ENCODE measurements around the gene CTSL.
"Not testable (repeated sequence)": the region's sequence is repeated elsewhere in the genome, so short reads cannot be mapped to it uniquely, and the experiment has no call there.

The CTSL gene

DNA sequence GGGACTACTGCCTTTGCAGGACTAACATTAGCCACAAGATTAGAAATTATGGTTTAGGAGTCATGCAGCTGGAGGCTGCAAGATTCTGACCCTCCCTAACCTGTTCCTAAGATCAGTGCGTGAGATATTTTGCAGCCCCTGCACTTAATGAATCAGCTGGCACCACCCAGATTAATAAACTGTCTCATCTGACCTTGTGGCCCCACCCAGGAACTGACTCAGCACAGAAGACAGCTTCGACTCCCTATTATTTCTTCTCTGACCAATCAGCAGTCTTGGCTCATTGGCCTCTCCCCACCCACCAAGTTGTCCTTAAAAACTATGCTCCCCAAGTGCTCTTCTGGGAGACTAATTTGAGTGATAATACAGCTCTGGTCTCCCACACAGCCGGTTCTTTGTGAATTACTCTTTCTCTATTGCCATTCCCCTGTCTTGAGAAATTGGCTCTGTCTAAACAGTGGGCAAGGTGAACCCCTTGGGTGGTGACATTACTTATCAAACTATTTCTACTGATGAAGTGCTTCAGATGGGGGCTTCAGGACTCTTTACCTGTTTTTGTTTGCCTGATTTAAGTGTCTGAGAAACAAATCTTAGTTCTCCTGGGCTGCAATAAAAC is 17.0 kb downstream of the CTSL start:
- no peak for TF ChIP-seq POLR2A (IDR thresholded peaks at IDR 0.05; ENCODE audit: low read depth, low read length)
- FAIRE-seq (no peak), DNase-seq (ENCODE audit: insufficient read length, low spot score) (no peak)

DNA sequence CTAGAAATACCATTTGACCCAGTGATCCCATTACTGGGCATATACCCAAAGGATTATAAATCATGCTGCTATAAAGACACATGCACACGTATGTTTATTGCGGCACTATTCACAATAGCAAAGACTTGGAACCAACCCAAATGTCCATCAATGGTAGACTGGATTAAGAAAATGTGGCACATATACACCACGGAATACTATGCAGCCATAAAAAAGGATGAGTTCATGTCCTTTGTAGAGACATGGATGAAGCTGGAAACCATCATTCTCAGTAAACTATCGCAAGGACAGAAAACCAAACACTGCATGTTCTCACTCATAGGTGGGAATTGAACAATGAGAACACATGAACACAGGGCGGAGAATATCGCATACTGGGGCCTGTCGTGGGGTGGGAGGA is 18.3 kb downstream of the CTSL start:
- DNase-seq (ENCODE audit: insufficient read length, low spot score); FAIRE-seq: not testable (repeated sequence)

DNA sequence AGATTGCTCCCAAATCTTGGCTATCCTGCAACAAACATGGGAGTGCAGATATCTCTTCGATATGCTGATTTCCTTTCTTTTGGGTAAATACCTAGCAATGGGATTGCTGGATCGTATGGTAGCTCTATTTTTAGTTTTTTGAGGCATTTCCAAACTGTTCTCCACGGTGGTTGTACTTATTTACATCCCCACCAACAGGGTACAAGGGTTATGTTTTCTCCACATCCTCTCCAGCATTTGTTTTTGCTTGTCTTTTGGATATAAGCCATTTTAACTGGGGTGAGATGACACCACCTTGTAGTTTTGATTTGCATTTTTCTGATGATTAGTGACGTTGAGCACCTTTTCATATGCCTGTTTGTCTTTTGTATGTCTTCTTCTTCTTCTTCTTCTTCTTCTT is 20.3 kb downstream of the CTSL start:
- no peak for FAIRE-seq
- no peak for TF ChIP-seq POLR2A (IDR thresholded peaks at IDR 0.05; ENCODE audit: low read depth, low read length)

DNA sequence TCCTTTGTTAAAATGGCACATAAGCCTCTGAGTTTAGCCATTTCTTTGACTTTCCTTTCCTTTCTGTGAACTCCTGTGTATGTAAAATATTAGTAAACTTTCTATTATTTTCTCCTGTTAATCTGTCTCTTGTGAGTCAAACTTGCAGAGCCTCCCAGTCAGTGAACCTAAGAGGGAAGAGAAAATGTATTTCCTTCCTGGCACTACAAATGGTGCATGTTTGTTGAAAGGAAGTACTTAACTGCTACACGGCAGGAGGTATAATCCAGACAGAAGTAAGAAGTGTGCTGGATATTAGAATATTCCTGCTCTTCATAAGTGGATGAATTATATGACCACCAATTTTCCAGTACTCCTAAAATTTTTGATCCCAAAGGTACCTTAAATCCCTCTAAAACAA is 23.0 kb downstream of the CTSL start:
- DNase-seq (ENCODE audit: insufficient read length, low spot score) (no peak), FAIRE-seq (no peak)
- TF ChIP-seq POLR2A (IDR thresholded peaks at IDR 0.05; ENCODE audit: low read depth, low read length): no peak

More for the DNA sequence above, 20.3 kb downstream of the CTSL start:
- DNase-seq (ENCODE audit: insufficient read length, low spot score): no peak

DNA sequence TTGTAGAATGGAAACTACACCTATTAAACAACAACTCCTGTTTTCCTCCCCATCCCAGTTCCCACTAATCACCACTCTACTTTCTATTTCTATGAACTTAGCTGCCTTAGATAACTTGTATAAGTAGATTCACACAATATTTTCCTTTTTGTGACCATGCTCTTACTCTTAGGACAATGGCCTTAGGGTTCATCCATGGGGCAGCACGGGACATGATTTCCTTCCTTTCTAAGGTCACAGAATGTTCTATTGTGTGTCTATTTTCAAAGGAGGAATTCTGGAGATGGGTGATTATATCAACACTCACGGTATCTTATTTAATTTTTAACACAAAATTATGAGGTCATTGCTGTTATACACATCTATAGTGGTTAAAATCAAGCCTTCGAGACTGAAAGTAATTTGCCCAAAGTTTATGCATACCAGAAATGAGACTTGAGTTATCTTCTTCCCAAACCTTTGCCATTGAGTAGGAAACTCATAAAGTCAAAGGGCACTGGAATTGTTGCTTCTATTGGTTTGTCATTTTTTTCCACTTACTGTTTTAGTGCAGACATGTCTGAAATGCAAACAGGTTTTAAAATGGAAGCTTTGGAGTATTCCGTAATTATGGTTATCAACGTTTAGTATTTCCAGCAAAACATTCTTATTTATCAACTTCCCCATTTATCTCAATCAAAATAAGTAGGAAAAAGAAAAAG is 23.6 kb downstream of the CTSL start:
- no peak for TF ChIP-seq POLR2A (IDR thresholded peaks at IDR 0.05; ENCODE audit: low read depth, low read length)
- DNase-seq (ENCODE audit: insufficient read length, low spot score) (no peak), FAIRE-seq (no peak)

DNA sequence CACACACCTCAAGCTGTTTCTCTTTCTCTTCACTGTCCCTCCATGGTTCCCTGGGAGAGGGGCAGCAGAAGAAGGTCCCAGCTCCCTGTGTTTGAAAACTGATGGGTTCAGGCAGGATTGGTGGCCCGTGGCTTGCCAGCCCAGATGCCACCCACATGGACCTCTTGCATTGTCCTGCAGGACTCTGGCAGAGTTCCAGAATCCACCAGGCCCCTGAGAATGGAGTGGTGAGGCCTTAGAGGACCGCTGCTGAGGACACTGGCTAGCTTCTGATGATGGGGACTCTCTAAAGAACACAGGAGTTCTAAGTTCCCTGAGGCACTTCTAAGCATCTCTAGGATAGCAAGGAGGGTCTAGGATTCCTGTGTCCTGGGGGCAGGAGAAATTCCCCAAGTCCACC is 24.8 kb downstream of the CTSL start:
- no peak for FAIRE-seq
- DNase-seq (ENCODE audit: insufficient read length, low spot score): no peak
- no peak for TF ChIP-seq POLR2A (IDR thresholded peaks at IDR 0.05; ENCODE audit: low read depth, low read length)

DNA sequence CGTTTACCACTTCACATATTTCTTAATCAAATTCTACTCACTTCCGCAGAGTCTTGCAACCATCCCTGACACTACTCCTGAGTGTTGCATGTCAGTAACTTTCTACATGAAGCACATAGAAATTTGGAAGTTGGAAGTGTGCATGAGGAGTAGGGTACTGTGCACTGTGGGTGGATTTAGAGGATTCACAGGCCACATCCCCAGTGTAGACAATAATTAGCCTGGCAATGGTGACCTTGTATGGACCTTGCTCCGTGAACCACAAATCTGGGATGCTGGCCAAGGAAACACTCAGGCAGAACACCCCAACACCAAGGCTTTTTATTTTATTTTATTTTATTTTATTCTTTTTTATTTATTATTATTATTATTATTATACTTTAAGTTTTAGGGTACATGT is 25.5 kb downstream of the CTSL start:
- DNase-seq (ENCODE audit: insufficient read length, low spot score) (no peak), FAIRE-seq (no peak)
- no peak for TF ChIP-seq POLR2A (IDR thresholded peaks at IDR 0.05; ENCODE audit: low read depth, low read length)

DNA sequence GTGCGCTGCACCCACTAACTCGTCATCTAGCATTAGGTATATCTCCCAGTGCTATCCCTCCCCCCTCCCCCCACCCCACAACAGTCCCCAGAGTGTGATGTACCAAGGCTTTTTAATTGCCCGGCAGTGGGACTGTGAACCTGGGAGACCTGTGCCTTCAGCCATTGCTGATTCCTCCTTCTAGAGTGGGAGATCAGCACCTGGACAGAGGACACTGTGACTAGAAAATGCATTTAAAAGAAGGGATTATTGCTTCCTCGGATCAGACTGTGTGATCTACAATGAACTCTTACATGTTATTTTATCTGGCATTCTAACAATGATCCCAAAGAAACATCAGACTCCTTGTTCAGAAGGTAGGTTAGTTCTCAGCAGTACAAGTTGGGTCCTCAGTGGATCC is 25.9 kb downstream of the CTSL start:
- FAIRE-seq (no peak), DNase-seq (ENCODE audit: insufficient read length, low spot score) (no peak)
- no peak for TF ChIP-seq POLR2A (IDR thresholded peaks at IDR 0.05; ENCODE audit: low read depth, low read length)

DNA sequence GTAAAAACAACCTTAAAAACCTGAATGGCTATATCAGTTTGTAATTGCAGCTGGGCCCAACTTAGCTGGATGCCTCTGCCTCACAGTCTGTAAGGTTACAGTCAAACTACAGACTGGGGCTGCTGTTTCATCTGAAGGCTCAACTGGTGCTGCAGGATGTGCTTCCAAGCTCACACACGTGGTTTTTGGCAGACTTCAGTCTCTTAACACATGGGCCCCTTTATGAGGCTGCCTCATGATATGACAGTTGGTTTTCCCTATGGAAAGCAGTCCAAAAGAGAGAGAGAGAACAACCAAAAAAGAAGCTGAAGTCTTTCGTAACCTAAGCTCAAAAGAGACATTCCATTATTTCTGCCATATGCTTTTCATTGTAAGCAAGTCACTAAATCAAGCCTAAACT is 27.4 kb downstream of the CTSL start:
- FAIRE-seq (no peak), DNase-seq (ENCODE audit: insufficient read length, low spot score) (no peak)
- TF ChIP-seq POLR2A (IDR thresholded peaks at IDR 0.05; ENCODE audit: low read depth, low read length): no peak

DNA sequence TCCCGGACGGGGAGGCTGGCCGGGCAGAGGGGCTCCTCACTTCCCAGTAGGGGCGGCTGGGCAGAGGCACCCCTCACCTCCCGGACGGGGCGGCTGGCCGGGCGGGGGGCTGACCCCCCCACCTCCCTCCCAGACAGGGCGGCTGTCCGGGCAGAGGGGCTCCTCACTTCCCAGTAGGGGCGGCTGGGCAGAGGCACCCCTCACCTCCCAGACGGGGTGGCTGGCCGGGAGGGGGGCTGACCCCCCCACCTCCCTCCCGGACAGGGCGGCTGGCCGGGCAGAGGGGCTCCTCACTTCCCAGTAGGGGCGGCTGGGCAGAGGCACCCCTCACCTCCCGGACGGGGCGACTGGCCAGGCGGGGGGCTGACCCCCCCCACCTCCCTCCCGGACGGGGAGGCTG is 32.4 kb downstream of the CTSL start:
- FAIRE-seq; DNase-seq (ENCODE audit: insufficient read length, low spot score): not testable (repeated sequence)

DNA sequence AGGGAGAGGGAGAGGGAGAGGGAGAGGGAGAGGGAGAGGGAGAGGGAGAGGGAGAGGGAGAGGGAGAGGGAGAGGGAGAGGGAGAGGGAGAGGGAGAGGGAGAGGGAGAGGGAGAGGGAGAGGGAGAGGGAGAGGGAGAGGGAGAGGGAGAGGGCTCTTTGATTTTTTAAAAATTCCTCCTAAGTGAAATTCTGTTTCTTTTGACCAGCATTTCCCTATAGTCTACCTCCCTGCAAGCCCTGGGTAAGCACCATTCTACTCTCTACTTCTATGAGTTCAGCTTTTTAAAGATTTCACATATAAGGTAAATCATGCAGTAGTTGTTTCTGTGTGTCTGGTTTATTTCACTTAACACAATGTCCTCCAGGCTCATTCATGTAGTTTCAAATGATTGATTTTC is 34.1 kb downstream of the CTSL start:
- DNase-seq (ENCODE audit: insufficient read length, low spot score); FAIRE-seq: not testable (repeated sequence)

DNA sequence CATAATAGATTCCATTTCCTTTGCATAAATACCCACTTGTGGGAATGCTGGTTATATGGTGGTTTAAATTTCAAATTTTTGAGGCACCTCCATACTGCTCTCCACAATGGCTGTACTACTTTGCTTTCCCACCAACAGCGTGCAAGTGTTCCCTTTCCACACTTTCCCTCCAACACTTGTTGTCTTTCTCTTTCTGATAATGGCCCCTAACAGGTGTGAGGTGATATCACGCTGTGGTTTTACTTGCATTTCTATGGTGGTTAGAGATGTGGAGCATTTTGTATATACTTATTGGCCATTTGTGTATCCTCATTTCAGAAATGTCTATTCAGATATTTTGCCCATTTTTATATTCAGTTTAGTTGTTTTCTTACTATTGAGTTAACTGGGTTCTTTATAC is 34.6 kb downstream of the CTSL start:
- TF ChIP-seq POLR2A (IDR thresholded peaks at IDR 0.05; ENCODE audit: low read depth, low read length): no peak
- DNase-seq (ENCODE audit: insufficient read length, low spot score) (no peak), FAIRE-seq (no peak)

DNA sequence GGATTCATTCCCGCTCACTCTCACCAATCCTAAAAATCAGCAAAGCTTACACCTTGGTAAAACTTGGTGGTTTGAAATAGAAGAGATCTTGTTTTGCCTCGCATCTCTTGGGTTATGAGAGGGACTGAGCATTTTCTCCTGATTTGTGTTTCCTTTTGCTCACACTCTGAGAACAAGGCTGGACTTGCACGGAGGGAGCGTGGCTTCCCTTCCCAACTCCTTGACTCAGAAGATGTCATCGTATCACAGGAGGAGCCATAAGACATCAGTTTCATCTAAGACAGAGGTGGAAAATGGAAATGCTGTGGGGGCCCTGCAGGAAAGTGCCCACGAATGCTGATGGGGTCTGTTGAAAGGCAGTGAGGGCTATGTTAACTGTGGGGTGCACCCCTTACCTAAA is 37.4 kb downstream of the CTSL start:
- no peak for TF ChIP-seq POLR2A (IDR thresholded peaks at IDR 0.05; ENCODE audit: low read depth, low read length)
- FAIRE-seq (no peak), DNase-seq (ENCODE audit: insufficient read length, low spot score) (no peak)

DNA sequence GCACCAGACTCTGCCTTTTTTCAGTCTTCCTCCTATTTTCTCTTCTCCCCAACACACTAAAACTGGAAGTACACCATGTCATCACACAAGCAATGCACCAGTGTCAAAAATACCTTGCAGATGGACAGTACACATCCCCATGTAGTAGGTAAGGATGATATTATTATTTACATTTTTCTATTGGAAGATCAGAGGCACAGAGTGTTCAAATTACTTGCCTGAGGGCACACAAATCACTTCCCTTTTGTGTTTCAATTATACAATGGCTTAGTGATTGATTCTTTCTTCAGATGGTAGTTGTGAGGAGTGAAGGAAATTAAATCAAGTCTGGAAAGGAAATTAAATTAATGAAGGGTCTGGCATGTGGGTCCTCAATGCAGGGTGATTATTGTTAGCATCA is 39.6 kb downstream of the CTSL start:
- TF ChIP-seq POLR2A (IDR thresholded peaks at IDR 0.05; ENCODE audit: low read depth, low read length): no peak
- FAIRE-seq (no peak), DNase-seq (ENCODE audit: insufficient read length, low spot score) (no peak)

DNA sequence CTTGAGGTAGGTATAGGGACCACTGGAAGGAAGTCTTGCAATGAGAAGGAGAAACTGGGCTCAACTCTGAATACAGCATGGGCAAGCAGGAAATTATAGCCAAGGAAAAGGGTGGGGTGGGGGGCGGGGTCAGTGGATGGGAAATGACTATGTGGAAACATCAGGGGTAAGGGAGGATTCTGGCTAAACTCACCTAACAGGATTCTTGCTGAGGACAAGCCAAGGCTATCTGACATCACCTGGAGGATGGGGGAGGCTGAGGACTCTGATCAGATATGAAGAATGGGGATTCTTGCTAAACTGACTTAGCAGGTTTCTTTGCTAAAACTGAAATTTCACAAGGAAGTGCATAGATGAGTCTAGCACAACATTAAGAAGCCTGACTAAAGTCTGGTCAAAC is 40.8 kb downstream of the CTSL start:
- no peak for TF ChIP-seq POLR2A (IDR thresholded peaks at IDR 0.05; ENCODE audit: low read depth, low read length)
- no peak for DNase-seq (ENCODE audit: insufficient read length, low spot score)
- no peak for FAIRE-seq

Data from H54 (cell line).